ENCODE data around the gene DENND1B. TPM values are rescaled to one million over a fixed set of nuclear protein-coding genes. Genes with fewer than 3 reads are reported as not detected.

Gene DENND1B
- total and polyA plus RNA-seq, 2 experiments from 2014 or later, result 3.7 to 18.6 TPM

DNA sequence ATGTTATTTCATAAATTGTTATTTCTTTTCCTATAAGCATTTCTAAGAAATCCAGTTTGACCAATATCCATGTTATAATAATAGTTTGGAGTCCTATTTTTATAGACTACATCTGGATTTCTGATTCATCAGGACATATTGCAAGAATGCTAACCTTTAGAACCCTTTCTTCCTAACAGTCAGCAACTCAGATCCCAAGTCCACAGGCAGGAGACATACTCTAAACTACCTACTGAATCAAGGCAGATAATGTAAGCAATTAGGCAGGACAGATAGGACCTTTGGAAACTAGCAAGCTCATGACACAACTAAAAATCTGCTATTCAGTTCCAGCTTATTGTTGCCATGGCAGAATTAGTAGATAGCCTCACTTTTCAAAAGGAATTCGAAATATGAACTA, 104.1 kb downstream of the DENND1B start:
- Histone ChIP-seq H3K27me3 (no peaks in the 10 kb centered on the region), H3K79me2 (peaks cover 7% of the 10 kb centered on the region), H3K4me2 (no peak overlapping the region), H3K9me3 (ENCODE audit: low read depth) (no peaks in the 10 kb centered on the region), H3K36me3 (replicated peaks; ENCODE audit: insufficient read depth, low read depth) (no peaks in the 10 kb centered on the region), H3K27ac (no peak overlapping the region), H3K9me2 (replicated peaks; ENCODE audit: insufficient read depth) (no peaks in the 10 kb centered on the region), H3K4me1 (ENCODE audit: insufficient read depth) (no peaks in the 10 kb centered on the region), H2AFZ (no peak overlapping the region), H3K4me3 (no peak overlapping the region), H4K20me1 (ENCODE audit: insufficient read depth, poor library complexity, severe bottlenecking) (no peaks in the 10 kb centered on the region)
- DNase-seq (ENCODE audit: low spot score), result no peak
- 88% methylated on average over 1 of the region's 1 CpG for whole genome bisulfite sequencing (ENCODE audit: low lambda C conversion rate, missing lambda C conversion rate)
- TF ChIP-seq EZH2phosphoT487 (IDR thresholded peaks at IDR 0.05; ENCODE audit: low read depth, severe bottlenecking, unreplicated experiment) (no peak), EZH2 (IDR thresholded peaks at IDR 0.05; ENCODE audit: borderline replicate concordance) (no peak)
- TF ChIP-seq, protein P1, sequence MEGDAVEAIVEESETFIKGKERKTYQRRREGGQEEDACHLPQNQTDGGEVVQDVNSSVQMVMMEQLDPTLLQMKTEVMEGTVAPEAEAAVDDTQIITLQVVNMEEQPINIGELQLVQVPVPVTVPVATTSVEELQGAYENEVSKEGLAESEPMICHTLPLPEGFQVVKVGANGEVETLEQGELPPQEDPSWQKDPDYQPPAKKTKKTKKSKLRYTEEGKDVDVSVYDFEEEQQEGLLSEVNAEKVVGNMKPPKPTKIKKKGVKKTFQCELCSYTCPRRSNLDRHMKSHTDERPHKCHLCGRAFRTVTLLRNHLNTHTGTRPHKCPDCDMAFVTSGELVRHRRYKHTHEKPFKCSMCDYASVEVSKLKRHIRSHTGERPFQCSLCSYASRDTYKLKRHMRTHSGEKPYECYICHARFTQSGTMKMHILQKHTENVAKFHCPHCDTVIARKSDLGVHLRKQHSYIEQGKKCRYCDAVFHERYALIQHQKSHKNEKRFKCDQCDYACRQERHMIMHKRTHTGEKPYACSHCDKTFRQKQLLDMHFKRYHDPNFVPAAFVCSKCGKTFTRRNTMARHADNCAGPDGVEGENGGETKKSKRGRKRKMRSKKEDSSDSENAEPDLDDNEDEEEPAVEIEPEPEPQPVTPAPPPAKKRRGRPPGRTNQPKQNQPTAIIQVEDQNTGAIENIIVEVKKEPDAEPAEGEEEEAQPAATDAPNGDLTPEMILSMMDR (IDR thresholded peaks at IDR 0.05; ENCODE audit: poor library complexity), result no peak

DNA sequence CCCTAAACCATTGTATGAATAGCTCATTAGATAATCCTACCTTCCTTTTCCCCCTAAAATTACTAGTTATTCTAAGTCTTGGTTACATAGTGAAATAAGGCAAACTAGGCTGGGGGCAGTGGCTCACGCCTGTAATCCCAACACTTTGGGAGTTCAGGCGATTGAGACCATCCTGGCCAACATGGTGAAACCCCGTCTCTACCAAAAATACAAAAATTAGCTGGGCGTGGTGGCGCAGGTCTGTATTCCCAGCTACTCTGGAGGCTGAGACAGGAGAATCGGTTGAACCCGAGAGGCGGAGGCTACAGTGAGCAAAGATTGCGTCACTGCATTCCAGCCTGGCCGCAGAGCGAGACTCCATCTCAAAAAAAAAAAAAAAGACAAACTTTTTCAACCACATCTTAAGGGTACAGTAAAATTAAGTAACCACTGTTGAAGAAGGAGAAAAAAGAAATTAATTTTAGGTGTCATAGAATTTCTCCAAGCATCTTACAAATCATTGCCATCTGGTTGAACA, 108.5 kb downstream of the DENND1B start:
- WGBS (ENCODE audit: low lambda C conversion rate, missing lambda C conversion rate), result 95% methylated on average over 11 of the region's 11 CpGs
- no peaks in the 10 kb centered on the region for H3K9me3 ChIP-seq (ENCODE audit: low read depth)
- no peaks in the 10 kb centered on the region for H3K4me1 ChIP-seq (ENCODE audit: insufficient read depth)
- H3K4me2 ChIP-seq, result no peak overlapping the region
- H3K79me2 ChIP-seq, result no peaks in the 10 kb centered on the region
- no peak overlapping the region for H3K4me3 ChIP-seq
- H3K36me3 ChIP-seq (replicated peaks; ENCODE audit: insufficient read depth, low read depth), result no peaks in the 10 kb centered on the region
- H3K9me2 ChIP-seq (replicated peaks; ENCODE audit: insufficient read depth), result no peaks in the 10 kb centered on the region
- H4K20me1 ChIP-seq (ENCODE audit: insufficient read depth, poor library complexity, severe bottlenecking), result no peaks in the 10 kb centered on the region
- TF ChIP-seq, protein P1 (IDR thresholded peaks at IDR 0.05; ENCODE audit: poor library complexity), result no peak
- no peak for TF ChIP-seq EZH2phosphoT487 (IDR thresholded peaks at IDR 0.05; ENCODE audit: low read depth, severe bottlenecking, unreplicated experiment)
- TF ChIP-seq EZH2 (IDR thresholded peaks at IDR 0.05; ENCODE audit: borderline replicate concordance), result no peak
- no peak for DNase-seq (ENCODE audit: low spot score)
- H3K27ac ChIP-seq, result no peak overlapping the region
- H3K27me3 ChIP-seq, result no peaks in the 10 kb centered on the region
- H2AFZ ChIP-seq, result no peak overlapping the region

DNA sequence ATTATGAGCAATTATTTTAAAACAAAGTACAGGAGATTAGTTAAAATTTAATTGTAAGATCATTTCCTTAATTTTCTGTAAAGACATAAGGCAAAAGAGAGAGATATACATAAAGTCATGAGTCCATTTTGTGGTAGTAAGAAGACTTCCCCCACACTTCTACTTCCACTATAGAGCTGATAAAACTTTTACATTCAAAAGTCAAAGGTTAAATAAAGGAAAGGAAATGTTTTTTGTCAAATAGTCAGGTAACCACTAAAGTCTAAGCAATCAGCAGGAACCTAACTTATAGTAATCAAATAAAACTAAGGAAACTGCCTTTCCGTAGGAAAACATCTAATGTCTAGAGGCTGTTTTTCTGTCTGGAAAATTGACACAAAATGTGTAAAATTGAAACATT, 110.9 kb downstream of the DENND1B start:
- Histone ChIP-seq H3K27ac (no peak overlapping the region), H3K4me1 (ENCODE audit: insufficient read depth) (no peaks in the 10 kb centered on the region), H3K79me2 (no peaks in the 10 kb centered on the region), H3K9me3 (ENCODE audit: low read depth) (no peaks in the 10 kb centered on the region), H3K27me3 (no peaks in the 10 kb centered on the region), H4K20me1 (ENCODE audit: insufficient read depth, poor library complexity, severe bottlenecking) (no peaks in the 10 kb centered on the region), H3K36me3 (replicated peaks; ENCODE audit: insufficient read depth, low read depth) (no peaks in the 10 kb centered on the region), H3K4me3 (no peak overlapping the region), H3K9me2 (replicated peaks; ENCODE audit: insufficient read depth) (no peaks in the 10 kb centered on the region), H2AFZ (no peak overlapping the region), H3K4me2 (no peak overlapping the region)
- WGBS (ENCODE audit: low lambda C conversion rate, missing lambda C conversion rate), result 82% methylated on average over 1 of the region's 1 CpG
- DNase-seq (ENCODE audit: low spot score), result no peak
- TF ChIP-seq, protein P1 (IDR thresholded peaks at IDR 0.05; ENCODE audit: poor library complexity), result no peak
- TF ChIP-seq EZH2 (IDR thresholded peaks at IDR 0.05; ENCODE audit: borderline replicate concordance) (no peak), EZH2phosphoT487 (IDR thresholded peaks at IDR 0.05; ENCODE audit: low read depth, severe bottlenecking, unreplicated experiment) (no peak)
